Left ventricle myocardium inferior (tissue), 1 donor: Measurements from ENCODE around the gene INHBA. TPM values are rescaled to one million over a fixed set of nuclear protein-coding genes. Genes with fewer than 3 reads are reported as not detected.

Source experiments
- DNase-seq: peaks from one replicate; pipeline ENCODE4 v3.0.0-alpha.2; 2020
- H3K27ac ChIP-seq: fragments of 200-600 bp; replicated peaks from 2 replicates; pipeline ENCODE4 v1.8.0; 2021
- H3K27me3 ChIP-seq: fragments of 200-600 bp; 2 replicates; pipeline ENCODE4 v1.8.0; 2021; ENCODE audit warnings: low read depth
- H3K36me3 ChIP-seq: fragments of 200-600 bp; 2 replicates; pipeline ENCODE4 v1.8.0; 2021
- H3K4me1 ChIP-seq: fragments of 200-600 bp; 2 replicates; pipeline ENCODE4 v1.8.0; 2021
- H3K4me3 ChIP-seq: fragments of 200-600 bp; 2 replicates; pipeline ENCODE4 v1.8.0; 2021; ENCODE audit warnings: mild to moderate bottlenecking, moderate library complexity
- H3K9me3 ChIP-seq: fragments of 200-600 bp; replicated peaks from 2 replicates; pipeline ENCODE4 v1.8.0; 2021
- CTCF ChIP-seq: fragments of 200-600 bp; IDR thresholded peaks from 2 replicates; pipeline ENCODE4 v1.8.0; 2021; ENCODE audit warnings: antibody characterized with exemption, mild to moderate bottlenecking, borderline replicate concordance
- intact Hi-C: fragments of 100-400 bp; cut with micrococcal nuclease; formaldehyde crosslinking; loops from one replicate; pipeline ENCODE4 v1.11.0; 2022
- total RNA-seq: library from RNA; stranded (reverse); fragmentation: NEBNext Ultra II Directional; extraction: Animal tissue kit (Norgen Biotek cat#: 25700); gene quantifications from one replicate; pipeline ENCODE4 v1.2.1, GENCODE V29; 2021
- donor health status: DM: no; HTN: yes; CAD: no; lungs with severe emphysema.

Gene INHBA
- total RNA-seq, 1 donor from 2014 or later = 8.6 TPM

GRCh38 chr7:41732843-41733306 is 30.0 kb upstream of the INHBA start:
- no peaks in the 10 kb centered on the region for H3K36me3 ChIP-seq
- H3K4me3 ChIP-seq = no peak overlapping the region
- no peaks in the 10 kb centered on the region for H3K9me3 ChIP-seq
- H3K4me1 ChIP-seq = no peaks in the 10 kb centered on the region
- intact Hi-C loops = loop anchor here (10.0 kb wide), 1 partner anchor 1408 kb away; no protein-coding TSS in a partner anchor
- no peak for TF ChIP-seq CTCF
- H3K27ac ChIP-seq = no peak overlapping the region
- DNase-seq = no peak
- H3K27me3 ChIP-seq = peaks cover 2% of the 10 kb centered on the region

- intact Hi-C loops = loop anchor here (10.0 kb wide), 1 partner anchor 1408 kb away; no protein-coding TSS in a partner anchor
- Histone ChIP-seq H3K4me1 (no peaks in the 10 kb centered on the region), H3K36me3 (no peaks in the 10 kb centered on the region), H3K4me3 (no peak overlapping the region), H3K27ac (no peak overlapping the region), H3K9me3 (no peaks in the 10 kb centered on the region), H3K27me3 (peaks cover 3% of the 10 kb centered on the region)
- TF ChIP-seq CTCF = no peak
- DNase-seq = no peak
These were observed 29.5 kb upstream of the INHBA start for GRCh38 chr7:41732436-41732785.

GRCh38 chr7:41731493-41732435 is 28.9 kb upstream of the INHBA start:
- Histone ChIP-seq H3K4me1 (no peaks in the 10 kb centered on the region), H3K4me3 (no peak overlapping the region), H3K27me3 (peaks cover 3% of the 10 kb centered on the region), H3K9me3 (no peaks in the 10 kb centered on the region), H3K36me3 (no peaks in the 10 kb centered on the region), H3K27ac (no peak overlapping the region)
- no peak for DNase-seq
- TF ChIP-seq CTCF = peak; percentile 48
- intact Hi-C loops = loop anchor here (10.0 kb wide), 1 partner anchor 1407 kb away; no protein-coding TSS in a partner anchor

- Histone ChIP-seq H3K27ac (no peak overlapping the region), H3K4me1 (no peaks in the 10 kb centered on the region), H3K9me3 (no peaks in the 10 kb centered on the region), H3K4me3 (no peak overlapping the region), H3K36me3 (no peaks in the 10 kb centered on the region), H3K27me3 (peaks cover 4% of the 10 kb centered on the region)
- DNase-seq = no peak
- no peak for TF ChIP-seq CTCF
- intact Hi-C loops = loop anchor here (10.0 kb wide), 1 partner anchor 1406 kb away; no protein-coding TSS in a partner anchor
These were observed 27.8 kb upstream of the INHBA start for GRCh38 chr7:41730668-41731067.

GRCh38 chr7:41730161-41730560 is 27.3 kb upstream of the INHBA start:
- no peak overlapping the region for H3K4me3 ChIP-seq
- H3K9me3 ChIP-seq = no peaks in the 10 kb centered on the region
- peaks cover 7% of the 10 kb centered on the region for H3K27me3 ChIP-seq
- intact Hi-C loops = loop anchor here (10.0 kb wide), 1 partner anchor 1405 kb away; no protein-coding TSS in a partner anchor
- H3K36me3 ChIP-seq = no peaks in the 10 kb centered on the region
- H3K27ac ChIP-seq = no peak overlapping the region
- no peak for DNase-seq
- TF ChIP-seq CTCF = no peak
- H3K4me1 ChIP-seq = no peaks in the 10 kb centered on the region
